PC-3 (cell line): ENCODE results near the gene LRRC47.

Source experiments
- CTCF ChIP-seq: fragments of 300-600 bp; sonication (generic); conservative IDR thresholded peaks from 2 replicates; pipeline ENCODE4 v1.5.1; 2017; ENCODE audit warnings: antibody characterized with exemption, low read depth, mild to moderate bottlenecking, low read length
- EZH2 ChIP-seq: fragments of 300-600 bp; sonication (generic); IDR thresholded peaks from one replicate; pipeline ENCODE4 v1.6.1; 2017; ENCODE audit warnings: antibody characterized with exemption, mild to moderate bottlenecking, low read length; ENCODE audit not compliant: unreplicated experiment

GRCh38 chr1:3743826-3744225 lies 52.5 kb downstream of the LRRC47 start:
- TF ChIP-seq CTCF (no peak), EZH2 (no peak)
